K562 (cell line): Measurements from ENCODE around the gene METTL25. TPM values are rescaled to one million over a fixed set of nuclear protein-coding genes. Genes with fewer than 3 reads are reported as not detected.

Source experiments
- TEAD4 ChIP-seq, 2 experiments: sonication (generic) in 1 of 2; formaldehyde crosslinking in 1 of 2; IDR thresholded peaks; 2 replicates each; pipeline versions ENCODE4 v1.6.1 to v1.8.0; 2012 to 2022; ENCODE audit warnings: borderline replicate concordance in 1 of 2, inconsistent platforms in 1 of 2, low read length in 1 of 2, mild to moderate bottlenecking in 1 of 2, missing genetic modification reagents in 1 of 2
- polyA plus RNA-seq, 8 experiments: library from polyadenylated mRNA; depleted of rRNA in 4 of 8; stranded (reverse) in 5 of 8; unstranded in 3 of 8; fragments of >200 nt; fragmentation: Nextera tagmentation in 2 of 8; fragmentation: Illumina TruSeq in 1 of 8; extraction: Ambion mirVana in 2 of 8; extraction: Trizol in 1 of 8; gene quantifications; 2 replicates each; pipeline versions ENCODE4 v1.2.1 to v1.2.3, GENCODE V29; 2011 to 2014; ENCODE audit warnings: inconsistent platforms in 1 of 8, missing spikeins in 1 of 8
- total RNA-seq, 7 experiments: library from RNA; depleted of rRNA in 6 of 7; stranded (reverse); fragments of >200 nt in 6 of 7; fragmentation: Illumina TruSeq in 2 of 7; extraction: Trizol in 2 of 7; gene quantifications; 2 replicates each; pipeline versions ENCODE4 v1.2.1 to v1.2.3, GENCODE V29; 2011 to 2021; ENCODE audit warnings: low replicate concordance in 1 of 7
- TF ChIP-seq, protein P1 (sequence below): fragments of 450-650 bp; IDR thresholded peaks from 2 replicates; pipeline ENCODE4 v1.6.1; 2016; ENCODE audit warnings: low read depth

Gene METTL25
- total and polyA plus RNA-seq, 9 of the 15 experiments (the other 6 are each of a cell fraction or from before 2014, with no cell fraction given) = 0.50 to 2.4 (median 1.9) TPM

DNA sequence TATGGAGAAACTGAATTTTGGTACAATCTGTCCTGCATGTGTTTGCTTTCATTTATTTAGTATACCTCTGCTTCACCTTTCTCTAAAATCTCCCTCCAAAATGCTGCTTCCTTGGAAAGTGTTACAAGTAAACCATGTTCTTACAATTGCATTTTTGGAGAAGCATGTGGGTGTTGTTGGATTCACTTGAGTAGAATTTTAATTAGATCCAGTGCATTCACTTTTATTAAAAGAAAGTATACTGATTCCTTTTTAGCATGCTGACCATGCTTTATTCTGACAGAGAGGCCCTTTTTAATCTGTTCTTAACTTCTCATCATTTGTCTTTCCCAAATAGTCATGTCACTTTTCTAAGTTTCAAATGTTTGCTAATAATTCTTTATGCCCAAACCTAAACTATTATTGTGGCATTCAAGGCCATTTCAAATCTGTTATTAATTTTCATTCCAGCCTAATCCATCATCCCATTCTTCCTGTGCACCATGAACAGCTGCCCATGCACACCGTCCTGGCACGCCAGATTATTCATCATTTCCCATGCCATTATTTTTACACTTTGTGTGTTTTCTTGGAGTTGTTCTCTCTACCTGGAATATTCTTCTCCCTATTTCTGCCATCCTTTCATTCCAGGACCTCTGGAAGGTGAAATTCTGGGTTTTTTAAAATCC, 90.7 kb downstream of the METTL25 start (continued):
- TF ChIP-seq, protein P1, sequence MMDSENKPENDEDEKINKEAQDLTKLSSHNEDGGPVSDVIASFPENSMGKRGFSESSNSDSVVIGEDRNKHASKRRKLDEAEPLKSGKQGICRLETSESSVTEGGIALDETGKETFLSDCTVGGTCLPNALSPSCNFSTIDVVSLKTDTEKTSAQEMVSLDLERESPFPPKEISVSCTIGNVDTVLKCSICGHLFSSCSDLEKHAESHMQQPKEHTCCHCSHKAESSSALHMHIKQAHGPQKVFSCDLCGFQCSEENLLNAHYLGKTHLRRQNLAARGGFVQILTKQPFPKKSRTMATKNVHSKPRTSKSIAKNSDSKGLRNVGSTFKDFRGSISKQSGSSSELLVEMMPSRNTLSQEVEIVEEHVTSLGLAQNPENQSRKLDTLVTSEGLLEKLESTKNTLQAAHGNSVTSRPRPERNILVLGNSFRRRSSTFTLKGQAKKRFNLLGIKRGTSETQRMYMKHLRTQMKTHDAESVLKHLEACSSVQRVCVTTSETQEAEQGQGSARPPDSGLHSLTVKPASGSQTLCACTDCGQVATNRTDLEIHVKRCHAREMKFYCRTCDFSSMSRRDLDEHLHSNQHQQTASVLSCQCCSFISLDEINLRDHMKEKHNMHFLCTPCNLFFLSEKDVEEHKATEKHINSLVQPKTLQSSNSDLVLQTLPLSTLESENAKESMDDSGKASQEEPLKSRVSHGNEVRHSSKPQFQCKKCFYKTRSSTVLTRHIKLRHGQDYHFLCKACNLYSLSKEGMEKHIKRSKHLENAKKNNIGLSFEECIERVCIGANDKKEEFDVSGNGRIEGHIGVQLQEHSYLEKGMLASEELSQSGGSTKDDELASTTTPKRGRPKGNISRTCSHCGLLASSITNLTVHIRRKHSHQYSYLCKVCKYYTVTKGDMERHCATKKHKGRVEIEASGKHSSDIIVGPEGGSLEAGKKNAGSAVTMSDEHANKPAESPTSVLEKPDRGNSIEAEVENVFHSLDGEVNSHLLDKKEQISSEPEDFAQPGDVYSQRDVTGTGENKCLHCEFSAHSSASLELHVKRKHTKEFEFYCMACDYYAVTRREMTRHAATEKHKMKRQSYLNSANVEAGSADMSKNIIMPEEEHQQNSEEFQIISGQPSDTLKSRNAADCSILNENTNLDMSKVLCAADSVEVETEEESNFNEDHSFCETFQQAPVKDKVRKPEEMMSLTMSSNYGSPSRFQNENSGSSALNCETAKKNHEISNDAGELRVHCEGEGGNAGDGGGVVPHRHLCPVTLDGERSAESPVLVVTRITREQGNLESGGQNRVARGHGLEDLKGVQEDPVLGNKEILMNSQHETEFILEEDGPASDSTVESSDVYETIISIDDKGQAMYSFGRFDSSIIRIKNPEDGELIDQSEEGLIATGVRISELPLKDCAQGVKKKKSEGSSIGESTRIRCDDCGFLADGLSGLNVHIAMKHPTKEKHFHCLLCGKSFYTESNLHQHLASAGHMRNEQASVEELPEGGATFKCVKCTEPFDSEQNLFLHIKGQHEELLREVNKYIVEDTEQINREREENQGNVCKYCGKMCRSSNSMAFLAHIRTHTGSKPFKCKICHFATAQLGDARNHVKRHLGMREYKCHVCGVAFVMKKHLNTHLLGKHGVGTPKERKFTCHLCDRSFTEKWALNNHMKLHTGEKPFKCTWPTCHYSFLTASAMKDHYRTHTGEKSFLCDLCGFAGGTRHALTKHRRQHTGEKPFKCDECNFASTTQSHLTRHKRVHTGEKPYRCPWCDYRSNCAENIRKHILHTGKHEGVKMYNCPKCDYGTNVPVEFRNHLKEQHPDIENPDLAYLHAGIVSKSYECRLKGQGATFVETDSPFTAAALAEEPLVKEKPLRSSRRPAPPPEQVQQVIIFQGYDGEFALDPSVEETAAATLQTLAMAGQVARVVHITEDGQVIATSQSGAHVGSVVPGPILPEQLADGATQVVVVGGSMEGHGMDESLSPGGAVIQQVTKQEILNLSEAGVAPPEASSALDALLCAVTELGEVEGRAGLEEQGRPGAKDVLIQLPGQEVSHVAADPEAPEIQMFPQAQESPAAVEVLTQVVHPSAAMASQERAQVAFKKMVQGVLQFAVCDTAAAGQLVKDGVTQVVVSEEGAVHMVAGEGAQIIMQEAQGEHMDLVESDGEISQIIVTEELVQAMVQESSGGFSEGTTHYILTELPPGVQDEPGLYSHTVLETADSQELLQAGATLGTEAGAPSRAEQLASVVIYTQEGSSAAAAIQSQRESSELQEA = no peak
- TF ChIP-seq TEAD4 (IDR thresholded peaks at IDR 0.05; ENCODE audit: low read length) (no peak), TEAD4 (CRISPR knock-in tag; IDR thresholded peaks at IDR 0.05; ENCODE audit: borderline replicate concordance) (no peak)
